Activated B cell treated with CpG ODN at 0.5 μM for 24 hours (primary cell): ENCODE measurements around the gene RXRB. TPM values are rescaled to one million over a fixed set of nuclear protein-coding genes. Genes with fewer than 3 reads are reported as not detected.
A peak's percentile ranks its signal among the peaks of the same experiment; 100 is the strongest.

Experiments
- ATAC-seq: fragments of 200-7000 bp; cut with Tn5 transposase; one replicate; pipeline ENCODE4 v1.10.0; 2021; ENCODE audit warnings: low read depth, mild to moderate bottlenecking, moderate library complexity
- CTCF ChIA-PET: fragments of 350-600 bp; sonication (Branson Sonifier 250); formaldehyde crosslinking; loops from one replicate; lab custom pipeline; 2021; ENCODE audit warnings: antibody characterized with exemption; lab: Charles Lee
- POLR2A ChIA-PET: fragments of 350-600 bp; sonication (Branson Sonifier 250); formaldehyde crosslinking; loops from one replicate; lab custom pipeline; 2021; ENCODE audit warnings: antibody characterized with exemption; lab: Charles Lee
- DNase-seq: peaks from one replicate; pipeline ENCODE4 v3.0.0; 2022
- H3K27ac Mint-ChIP-seq: one replicate; pipeline ENCODE4 v1.8.0; 2020; ENCODE audit warnings: mixed read lengths
- H3K27me3 Mint-ChIP-seq: one replicate; pipeline ENCODE4 v1.8.0; 2021; ENCODE audit warnings: mixed read lengths
- H3K36me3 Mint-ChIP-seq: one replicate; pipeline ENCODE4 v1.8.0; 2021; ENCODE audit warnings: low read depth, mixed read lengths
- H3K4me1 Mint-ChIP-seq: one replicate; pipeline ENCODE4 v1.8.0; 2021; ENCODE audit warnings: mixed read lengths
- H3K4me3 Mint-ChIP-seq: one replicate; pipeline ENCODE4 v1.8.0; 2020; ENCODE audit warnings: mild to moderate bottlenecking, mixed read lengths
- H3K9me3 Mint-ChIP-seq: one replicate; pipeline ENCODE4 v1.8.0; 2020; ENCODE audit warnings: mixed read lengths
- CTCF ChIP-seq: fragments of 200-600 bp; IDR thresholded peaks from one replicate; pipeline ENCODE4 v1.8.0; 2022; ENCODE audit warnings: antibody characterized with exemption, mild to moderate bottlenecking
- intact Hi-C: fragments of 100-400 bp; cut with micrococcal nuclease; formaldehyde crosslinking; loops from one replicate; pipeline ENCODE4 v1.15.1; 2024
- total RNA-seq: library from RNA; stranded (reverse); gene quantifications from 2 replicates; pipeline ENCODE4 v1.2.3, GENCODE V29; 2022

Gene RXRB
- total RNA-seq, 1 donor from 2014 or later = 74.3 TPM

- intact Hi-C loops = loop anchor here (5.0 to 10.0 kb wide), 2 partner anchors 227 to 1231 kb away; partner anchors contain the start of gene DXO
- ATAC-seq (no peak), DNase-seq (no peak)
- peaks cover 43% of the 10 kb centered on the region for H3K36me3 Mint-ChIP-seq
- H3K27me3 Mint-ChIP-seq = no peaks in the 10 kb centered on the region
- H3K27ac Mint-ChIP-seq = peak overlapping the region; percentile 71
- POLR2A ChIA-PET = interaction anchor here (0.6 to 1.3 kb wide), 7 partner anchors 7 to 519 kb away, joined by 3 to 6 read pairs (median 3); no protein-coding TSS in a partner anchor
- H3K9me3 Mint-ChIP-seq = no peaks in the 10 kb centered on the region
- CTCF ChIA-PET = interaction anchor here (1.3 kb wide), 1 partner anchor 42 kb away, joined by 3 read pairs; no protein-coding TSS in a partner anchor
- peaks cover 65% of the 10 kb centered on the region for H3K4me1 Mint-ChIP-seq
- peak overlapping the region; percentile 87 for H3K4me3 Mint-ChIP-seq
- no peak for TF ChIP-seq CTCF
Observed at GRCh38 chr6:33205191-33206026, 4.9 kb upstream of the RXRB start.

GRCh38 chr6:33204415-33205190 lies 4.1 kb upstream of the RXRB start, which contains the start of gene HSD17B8:
HSD17B8 (plus strand) TSS chr6:33204655; CDS start chr6:33204669, 14 bp downstream.
- Mint-ChIP-seq H3K9me3 (no peaks in the 10 kb centered on the region), H3K27me3 (no peaks in the 10 kb centered on the region), H3K4me1 (peaks cover 68% of the 10 kb centered on the region), H3K4me3 (peak within 1 kb of the TSS; percentile 87), H3K27ac (peak within 1 kb of the TSS; percentile 71), H3K36me3 (peaks cover 38% of the 10 kb centered on the region)
- CTCF ChIA-PET = interaction anchor here (1.3 kb wide), 1 partner anchor 43 kb away, joined by 3 read pairs; no protein-coding TSS in a partner anchor
- no peak for TF ChIP-seq CTCF
- intact Hi-C loops = loop anchor here (5.0 to 10.0 kb wide), 4 partner anchors 228 to 1230 kb away; partner anchors contain the start of genes AGPAT1, DXO and RNF5
- ATAC-seq (peak; percentile 64), DNase-seq (peak; percentile 79)
- POLR2A ChIA-PET = interaction anchor here (0.5 to 1.3 kb wide), 14 partner anchors 43 to 1621 kb away, joined by 3 to 12 read pairs (median 4); partner anchors contain the start of genes RPS18 and VPS52

- Mint-ChIP-seq H3K27ac (peak overlapping the region; percentile 41), H3K27me3 (no peaks in the 10 kb centered on the region), H3K9me3 (no peaks in the 10 kb centered on the region), H3K36me3 (peaks cover 35% of the 10 kb centered on the region), H3K4me1 (peaks cover 70% of the 10 kb centered on the region), H3K4me3 (peak overlapping the region; percentile 87)
- ChIA-PET POLR2A (interaction anchor here (0.6 to 1.3 kb wide), 6 partner anchors 42 to 232 kb away, joined by 3 to 12 read pairs (median 4); partner anchors contain the start of genes RPS18 and VPS52), CTCF (interaction anchor here (1.3 kb wide), 1 partner anchor 44 kb away, joined by 3 read pairs; no protein-coding TSS in a partner anchor)
- ATAC-seq (no peak), DNase-seq (no peak)
- intact Hi-C loops = loop anchor here (5.0 to 10.0 kb wide), 3 partner anchors 1007 to 1229 kb away; partner anchors contain the start of genes AGPAT1, DXO and RNF5
- no peak for TF ChIP-seq CTCF
Observed at GRCh38 chr6:33204165-33204414, 3.6 kb upstream of the RXRB start.

GRCh38 chr6:33203443-33204164 lies 3.1 kb upstream of the RXRB start:
- CTCF ChIA-PET = interaction anchor here (1.6 kb wide), 1 partner anchor 44 kb away, joined by 4 read pairs; no protein-coding TSS in a partner anchor
- no peaks in the 10 kb centered on the region for H3K9me3 Mint-ChIP-seq
- POLR2A ChIA-PET = interaction anchor here (1.1 kb wide), 1 partner anchor 68 kb away, joined by 4 read pairs; no protein-coding TSS in a partner anchor
- H3K27ac Mint-ChIP-seq = peak overlapping the region; percentile 32
- DNase-seq = no peak
- no peak for TF ChIP-seq CTCF
- H3K4me3 Mint-ChIP-seq = peak overlapping the region; percentile 87
- H3K36me3 Mint-ChIP-seq = peaks cover 37% of the 10 kb centered on the region
- no peaks in the 10 kb centered on the region for H3K27me3 Mint-ChIP-seq
- H3K4me1 Mint-ChIP-seq = peaks cover 70% of the 10 kb centered on the region
- no peak for ATAC-seq
- intact Hi-C loops = loop anchor here (5.0 to 10.0 kb wide), 3 partner anchors 1006 to 1229 kb away; partner anchors contain the start of genes AGPAT1, DXO and RNF5
